ENCODE results near the gene ACSL5.
A peak's percentile ranks its signal among the peaks of the same experiment; 100 is the strongest.

Gene ACSL5

GRCh38 chr10:112471878-112472487 lies 98.1 kb downstream of the ACSL5 start:
- DNase-seq = peak; percentile 77

GRCh38 chr10:112475575-112476218 lies 101.8 kb downstream of the ACSL5 start:
- DNase-seq = peak; percentile 9
